ENCODE results near the gene PRAMEF12.

DNA sequence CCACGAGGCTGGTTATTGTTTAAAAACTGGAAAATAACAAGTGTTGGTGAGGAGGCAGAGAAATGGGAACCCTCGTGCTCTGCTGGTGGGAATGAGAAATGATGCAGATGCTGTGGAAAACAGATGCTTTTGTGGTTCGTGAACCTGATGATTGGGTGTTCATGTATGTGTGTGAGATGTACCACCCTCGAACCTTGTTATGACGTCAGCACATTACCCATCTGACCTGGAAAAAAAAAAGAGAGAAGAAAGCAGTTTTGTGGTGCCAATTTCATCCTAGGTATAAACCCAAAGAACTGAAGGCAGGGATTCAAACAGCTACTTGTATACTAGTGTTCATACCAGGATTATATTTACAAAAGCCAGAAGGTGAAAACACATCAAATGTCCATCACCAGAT is 33.9 kb upstream of the PRAMEF12 start:
- TF ChIP-seq CTCF (IDR thresholded peaks at IDR 0.05) (no peak), POLR2A (IDR thresholded peaks at IDR 0.05) (no peak), POLR2AphosphoS5 (IDR thresholded peaks at IDR 0.05; ENCODE audit: insufficient read depth in 1 of 2, low read depth in 1 of 2) (no peak)
